GM10266 (cell line): ENCODE results near the gene ADGB.

ENCODE experiments used
- DNase-seq: peaks from one replicate; pipeline ENCODE4 v3.0.0; 2012; ENCODE audit errors: extremely low spot score
- CTCF ChIP-seq: IDR thresholded peaks from 2 replicates; pipeline ENCODE4 v1.5.1; 2012; ENCODE audit warnings: mild to moderate bottlenecking, low read depth; ENCODE audit not compliant: control insufficient read depth, insufficient read depth; ENCODE audit errors: missing control alignments

The ADGB gene

GRCh38 chr6:146739696-146740095 lies 140.9 kb downstream of the ADGB start:
- TF ChIP-seq CTCF, result no peak
- no peak for DNase-seq

- no peak for TF ChIP-seq CTCF
- DNase-seq, result no peak
Observed at GRCh38 chr6:146741609-146742008, 142.8 kb downstream of the ADGB start.

- no peak for TF ChIP-seq CTCF
- DNase-seq, result no peak
Observed at GRCh38 chr6:146753306-146753705, 154.5 kb downstream of the ADGB start.

- DNase-seq, result no peak
- TF ChIP-seq CTCF, result no peak
Observed at GRCh38 chr6:146767632-146768031, 168.9 kb downstream of the ADGB start.

GRCh38 chr6:146768722-146769121 lies 169.9 kb downstream of the ADGB start:
- no peak for TF ChIP-seq CTCF
- no peak for DNase-seq

GRCh38 chr6:146770275-146770964 lies 171.6 kb downstream of the ADGB start:
- no peak for DNase-seq

More at GRCh38 chr6:146770275-146770964, 171.6 kb downstream of the ADGB start:
- no peak for TF ChIP-seq CTCF
